NCI-H69 (cell line): Measurements from ENCODE around the gene HCRTR2.
"Not testable (repeated sequence)": the region's sequence is repeated elsewhere in the genome, so short reads cannot be mapped to it uniquely, and the experiment has no call there.

Experiments used
- DNase-seq: peaks from one replicate; lab custom pipeline; 2025; lab: John Stamatoyannopoulos, UW

HCRTR2 gene

DNA sequence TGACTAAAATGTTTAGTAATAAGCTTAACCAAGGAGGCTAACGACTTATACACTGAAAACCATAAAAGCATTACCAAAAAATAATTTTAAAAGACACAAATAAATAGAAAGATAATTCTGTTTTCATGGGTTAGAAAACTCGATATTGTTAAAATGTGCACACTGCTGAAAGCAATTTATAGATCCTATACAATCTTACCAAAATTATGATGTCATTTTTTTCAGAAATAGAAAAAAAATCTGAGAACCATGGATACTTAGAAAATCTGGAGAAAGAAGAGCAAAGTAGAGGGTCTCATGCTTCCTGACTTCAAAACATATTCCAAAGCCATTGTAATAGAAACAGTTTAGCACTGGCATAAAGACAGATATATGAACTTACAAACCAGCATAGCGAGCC is 46.6 kb downstream of the HCRTR2 start:
- DNase-seq, result no peak

DNA sequence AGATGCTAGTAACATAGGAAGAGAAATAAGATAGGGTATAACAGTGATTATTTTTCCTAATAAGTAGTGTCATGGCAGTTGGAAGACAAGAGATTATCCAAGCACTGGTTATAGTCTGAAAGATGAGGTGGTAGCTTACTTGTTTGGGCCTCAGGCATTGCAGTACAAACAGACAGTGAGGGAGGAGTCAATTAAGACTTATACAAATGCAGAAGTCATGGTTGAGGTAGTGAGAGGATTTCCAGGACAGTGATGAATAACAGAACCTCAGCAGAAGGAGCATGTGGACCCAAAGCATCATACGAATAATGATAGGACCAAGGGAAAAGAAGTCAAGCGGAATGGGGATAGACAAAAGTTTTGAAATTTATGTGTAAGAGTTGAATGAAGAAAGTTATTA is 53.5 kb downstream of the HCRTR2 start:
- peak; percentile 28 for DNase-seq

DNA sequence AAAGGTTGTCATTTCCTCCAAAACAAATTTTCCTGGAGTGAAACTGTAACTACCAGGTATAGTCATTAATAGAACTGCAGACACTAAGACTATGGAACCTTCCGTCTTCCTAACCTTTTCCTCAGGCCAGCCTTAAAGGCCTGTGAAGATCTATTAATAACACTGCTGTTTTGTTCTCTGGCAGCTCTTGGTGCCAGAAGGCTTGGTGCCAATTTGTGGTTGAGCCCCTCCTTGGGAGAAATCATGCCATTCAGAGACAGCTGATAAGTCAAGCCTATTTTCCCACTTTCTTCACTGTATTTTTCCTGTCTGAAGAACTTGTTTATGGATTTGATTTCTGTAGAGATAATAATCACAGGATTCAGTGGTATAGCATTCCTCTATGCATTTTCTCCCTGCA is 64.8 kb downstream of the HCRTR2 start:
- DNase-seq, result peak; percentile 46

DNA sequence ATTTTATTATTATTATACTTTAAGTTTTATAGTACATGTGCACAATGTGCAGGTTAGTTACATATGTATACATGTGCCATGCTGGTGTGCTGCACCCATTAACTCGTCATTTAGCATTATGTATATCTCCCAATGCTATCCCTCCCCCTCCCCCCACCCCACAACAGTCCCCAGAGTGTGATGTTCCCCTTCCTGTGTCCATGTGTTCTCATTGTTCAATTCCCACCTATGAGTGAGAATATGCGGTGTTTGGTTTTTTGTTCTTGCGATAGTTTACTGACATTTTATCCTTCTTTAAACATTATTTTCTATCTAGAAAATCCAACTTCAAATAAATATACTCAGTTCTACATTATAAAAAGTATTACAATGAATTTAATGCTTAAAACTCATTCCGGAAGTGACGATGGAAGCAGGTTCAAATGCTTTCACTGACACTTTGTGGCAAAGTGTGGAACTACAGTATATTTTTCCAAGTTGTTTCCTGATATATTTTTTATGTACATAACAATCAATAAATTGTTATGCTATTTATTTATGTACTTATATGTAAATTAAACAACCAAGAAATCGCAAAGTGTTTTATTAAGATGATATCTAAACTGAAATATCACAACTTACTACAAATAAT is 66.8 kb downstream of the HCRTR2 start:
- peak; percentile 60 for DNase-seq

DNA sequence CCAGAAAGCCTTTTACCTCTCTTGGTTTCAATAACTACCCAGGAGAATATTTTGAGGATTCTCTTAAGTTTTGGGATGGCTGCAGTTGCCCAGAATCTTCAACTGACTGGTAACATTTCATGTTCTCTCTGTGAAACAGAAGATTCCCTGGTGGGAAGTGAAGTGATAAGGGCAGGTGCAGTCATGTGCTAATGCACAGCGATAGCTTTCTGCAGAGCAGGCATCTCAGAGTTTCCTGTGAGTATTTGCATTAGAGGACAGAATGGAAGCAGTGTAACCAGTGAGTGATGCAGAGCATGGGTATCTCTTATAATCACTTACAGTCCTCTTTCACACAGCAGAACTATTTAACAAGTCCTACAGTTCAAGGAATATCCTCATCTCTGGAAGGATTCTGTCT is 76.1 kb downstream of the HCRTR2 start:
- peak; percentile 26 for DNase-seq

DNA sequence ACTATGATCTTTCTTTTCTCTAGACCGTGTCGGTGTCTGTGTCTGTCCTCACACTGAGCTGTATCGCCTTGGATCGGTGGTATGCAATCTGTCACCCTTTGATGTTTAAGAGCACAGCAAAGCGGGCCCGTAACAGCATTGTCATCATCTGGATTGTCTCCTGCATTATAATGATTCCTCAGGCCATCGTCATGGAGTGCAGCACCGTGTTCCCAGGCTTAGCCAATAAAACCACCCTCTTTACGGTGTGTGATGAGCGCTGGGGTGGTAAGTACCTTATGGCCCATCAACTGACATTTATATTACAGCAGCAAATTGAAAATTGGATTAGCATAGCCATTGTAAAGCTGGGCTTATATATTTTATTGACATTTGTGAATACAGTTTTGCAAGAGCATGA is 80.8 kb downstream of the HCRTR2 start:
- peak; percentile 87 for DNase-seq

DNA sequence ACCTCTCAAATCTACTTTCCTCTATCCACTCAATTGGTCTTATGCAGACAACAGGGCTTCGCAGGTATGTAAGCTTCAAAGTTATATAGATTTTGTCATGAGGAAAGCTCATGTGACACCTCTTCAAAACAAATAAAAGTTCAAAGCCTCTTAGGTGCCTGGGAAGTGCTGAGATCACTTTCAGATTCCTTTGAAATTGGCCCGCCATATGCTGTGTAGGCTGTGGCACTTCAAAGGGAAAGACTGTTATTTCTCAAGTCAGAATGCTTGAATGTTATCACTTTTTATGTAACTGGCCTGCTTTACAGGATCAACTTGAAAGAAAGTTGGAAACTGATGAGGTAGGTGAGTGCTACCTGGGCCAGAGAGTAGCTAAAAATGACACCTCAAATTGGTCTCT is 85.9 kb downstream of the HCRTR2 start:
- DNase-seq, result no peak

DNA sequence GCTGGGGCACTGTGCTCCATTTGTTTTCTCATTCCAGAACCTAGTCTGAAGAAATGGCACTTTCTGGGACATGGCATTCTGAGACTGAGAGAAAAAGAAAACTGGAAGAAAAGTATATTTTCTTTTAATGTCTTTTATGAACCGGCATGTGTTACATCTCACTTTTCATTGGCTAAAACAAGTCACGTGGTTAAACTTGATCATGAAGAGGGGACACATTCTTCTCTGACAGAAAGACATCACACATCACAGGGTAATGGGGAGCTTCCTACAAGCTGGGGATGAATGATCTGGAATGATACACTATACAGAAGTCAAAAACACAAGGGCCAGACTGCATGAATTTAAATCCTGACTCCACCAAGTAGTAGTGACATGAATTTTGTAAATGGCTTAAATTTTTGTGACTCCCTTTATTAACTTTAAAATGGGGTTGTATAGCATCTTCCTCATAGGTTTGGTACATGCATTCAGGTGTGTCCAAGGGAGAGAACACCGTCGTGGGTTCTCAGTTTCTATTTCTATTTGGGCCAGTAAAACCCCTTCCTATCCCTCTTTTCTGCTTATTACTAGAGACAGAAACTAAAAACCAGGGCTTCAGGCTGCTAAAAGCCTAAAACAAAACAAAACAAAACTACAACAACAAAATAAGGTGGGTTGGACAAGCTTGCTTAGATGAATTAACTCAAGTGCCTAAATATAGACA is 91.2 kb downstream of the HCRTR2 start:
- no peak for DNase-seq

DNA sequence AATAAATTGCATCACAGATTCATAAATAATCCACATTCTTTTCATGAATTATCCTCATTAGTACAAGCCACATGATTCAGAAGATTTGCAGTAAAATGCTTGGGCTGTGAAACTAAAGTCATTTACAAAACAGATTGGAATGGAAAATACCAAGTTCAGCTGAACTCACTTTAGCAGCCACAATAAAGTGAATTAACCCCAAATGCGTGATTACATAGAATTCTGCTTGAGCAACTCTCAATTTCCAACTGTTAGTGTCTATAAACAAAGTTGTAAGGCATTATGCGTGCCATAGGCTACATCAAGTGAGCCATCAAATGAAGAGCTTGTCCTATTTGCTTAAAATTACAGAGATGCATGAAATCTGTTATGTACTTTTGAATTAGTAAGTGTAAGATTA is 92.6 kb downstream of the HCRTR2 start:
- no peak for DNase-seq

DNA sequence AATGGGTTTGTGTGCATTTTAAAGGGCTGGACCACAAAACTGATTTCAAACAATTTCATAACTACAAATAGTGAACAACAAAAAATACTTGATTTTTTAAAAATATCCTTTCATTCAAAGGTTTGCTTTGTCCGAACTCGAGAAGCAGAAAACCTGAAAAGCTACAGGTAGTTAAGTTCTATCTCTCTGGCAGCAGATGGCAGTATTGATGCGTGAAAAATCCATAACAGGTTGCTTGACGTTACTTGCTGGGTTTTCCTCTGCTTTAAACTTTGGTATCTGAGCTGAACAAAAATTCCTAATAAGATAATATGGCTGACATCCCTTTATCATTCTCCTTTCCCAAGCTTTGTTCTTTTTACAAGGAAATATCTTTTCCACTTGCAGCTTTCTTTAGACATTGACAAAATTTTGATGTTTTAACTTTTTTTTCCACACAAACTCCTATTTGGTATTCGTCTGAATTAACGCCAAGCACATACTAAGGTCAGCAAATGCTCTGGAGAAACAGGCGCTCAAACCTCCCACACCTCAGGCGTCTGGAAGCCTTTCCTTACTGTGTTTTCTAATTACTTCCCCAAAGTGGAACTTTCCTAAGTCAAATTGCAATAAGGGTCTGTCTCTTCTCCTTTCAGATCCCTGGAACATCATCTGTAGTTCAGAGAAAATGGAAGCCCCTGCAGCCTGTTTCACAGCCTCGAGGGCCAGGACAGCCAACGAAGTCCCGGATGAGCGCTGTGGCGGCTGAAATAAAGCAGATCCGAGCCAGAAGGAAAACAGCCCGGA is 102.6 kb downstream of the HCRTR2 start:
- DNase-seq, result peak; percentile 74

DNA sequence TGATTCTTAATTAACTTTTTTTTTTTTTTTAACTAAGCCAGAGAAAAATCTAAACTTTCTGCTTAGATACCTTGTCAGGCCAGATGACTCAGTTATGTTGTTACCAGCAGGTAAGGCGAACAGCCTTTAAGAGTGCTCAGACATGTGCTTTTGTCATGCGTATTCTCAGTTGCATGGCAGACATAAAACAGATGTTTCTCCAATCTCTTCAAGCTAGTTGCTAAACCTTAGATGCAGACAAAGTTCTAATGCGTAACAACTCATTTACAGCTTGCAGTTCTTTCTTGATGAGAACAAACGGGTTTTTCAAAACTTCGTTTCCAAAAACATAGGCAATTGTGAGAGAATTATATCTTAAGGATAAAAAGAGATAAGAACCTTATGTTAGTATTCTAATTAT is 103.3 kb downstream of the HCRTR2 start:
- no peak for DNase-seq

DNA sequence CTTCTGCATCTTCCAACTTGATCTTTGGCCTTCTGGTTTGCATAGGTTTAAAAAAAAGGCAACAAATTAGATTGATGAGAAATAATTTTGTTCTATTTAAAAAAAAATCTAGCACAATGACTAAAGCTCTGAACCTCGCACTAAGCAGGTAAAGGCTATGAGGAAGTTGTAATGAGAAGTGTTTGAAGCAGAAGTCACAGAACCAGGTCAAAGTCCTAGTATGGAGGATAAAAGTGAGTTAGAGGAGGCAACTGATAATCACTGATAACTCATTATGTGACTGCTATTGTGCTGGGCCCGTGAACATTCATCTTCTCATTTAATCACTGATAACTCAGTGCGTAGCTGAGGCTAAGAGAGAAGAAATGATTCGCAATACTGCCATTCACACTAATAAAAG is 106.9 kb downstream of the HCRTR2 start:
- DNase-seq, result no peak

DNA sequence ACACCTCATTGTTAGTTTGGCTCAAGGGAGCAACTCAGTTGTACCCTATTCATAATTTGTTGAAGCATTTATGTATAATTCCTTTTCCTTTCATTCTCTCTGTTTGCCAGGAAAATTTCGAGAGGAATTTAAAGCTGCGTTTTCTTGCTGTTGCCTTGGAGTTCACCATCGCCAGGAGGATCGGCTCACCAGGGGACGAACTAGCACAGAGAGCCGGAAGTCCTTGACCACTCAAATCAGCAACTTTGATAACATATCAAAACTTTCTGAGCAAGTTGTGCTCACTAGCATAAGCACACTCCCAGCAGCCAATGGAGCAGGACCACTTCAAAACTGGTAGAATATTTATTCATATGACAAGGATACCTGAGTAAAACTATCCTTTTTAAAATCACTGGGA is 107.8 kb downstream of the HCRTR2 start:
- DNase-seq, result no peak

DNA sequence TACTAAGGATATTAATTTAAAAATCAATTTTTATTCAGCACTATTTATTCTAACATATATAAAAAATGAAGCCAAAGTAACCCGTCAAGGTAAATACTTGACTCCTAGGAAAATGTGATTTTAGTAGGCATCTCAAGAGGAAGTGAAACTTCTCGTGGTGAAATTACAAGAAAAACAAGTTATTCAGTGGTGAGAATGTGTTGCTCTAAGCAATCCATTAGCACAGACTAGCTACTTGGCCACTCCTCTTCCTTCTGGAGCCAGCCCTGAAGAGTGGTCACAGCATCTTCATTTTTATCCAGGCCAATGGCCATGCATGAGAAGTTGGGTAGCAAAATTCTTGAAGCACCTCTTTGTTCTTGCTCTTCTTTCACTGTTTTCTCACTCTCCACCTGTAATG is 112.5 kb downstream of the HCRTR2 start:
- no peak for DNase-seq

DNA sequence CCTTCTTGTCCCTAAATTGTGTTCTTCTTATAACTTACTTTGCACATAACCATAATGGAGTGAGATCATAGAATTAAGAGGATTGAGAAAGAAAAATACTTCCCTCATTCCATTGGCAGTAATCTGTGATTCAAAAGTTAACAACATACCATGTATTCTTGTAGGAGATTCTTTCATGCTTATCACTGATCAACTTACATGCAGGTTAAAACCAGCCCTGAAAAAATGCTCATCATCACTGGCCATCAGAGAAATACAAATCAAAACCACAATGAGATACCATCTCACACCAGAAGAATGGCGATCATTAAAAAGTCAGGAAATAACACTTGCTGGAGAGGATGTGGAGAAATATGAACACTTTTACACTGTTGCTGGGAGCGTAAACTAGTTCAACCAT is 116.4 kb downstream of the HCRTR2 start:
- DNase-seq, result no peak

DNA sequence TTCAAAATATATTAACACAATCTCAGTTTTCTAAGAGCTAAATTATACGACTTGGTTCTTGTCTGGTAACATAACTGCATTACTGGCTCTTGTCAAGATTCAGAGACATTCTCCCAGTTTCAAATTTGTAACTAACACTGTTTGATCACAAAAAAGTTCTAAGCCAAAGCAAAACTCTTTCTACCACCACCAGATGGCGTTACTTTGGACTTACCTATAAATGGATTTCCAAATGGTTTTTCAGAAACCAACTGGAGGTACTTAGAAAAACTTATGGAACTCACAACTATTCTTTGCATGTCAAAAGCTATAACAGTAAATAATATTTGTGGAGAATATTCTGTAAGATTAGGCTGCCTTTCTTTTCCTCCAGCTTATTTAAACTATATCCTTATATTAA is 118.8 kb downstream of the HCRTR2 start:
- peak; percentile 59 for DNase-seq

DNA sequence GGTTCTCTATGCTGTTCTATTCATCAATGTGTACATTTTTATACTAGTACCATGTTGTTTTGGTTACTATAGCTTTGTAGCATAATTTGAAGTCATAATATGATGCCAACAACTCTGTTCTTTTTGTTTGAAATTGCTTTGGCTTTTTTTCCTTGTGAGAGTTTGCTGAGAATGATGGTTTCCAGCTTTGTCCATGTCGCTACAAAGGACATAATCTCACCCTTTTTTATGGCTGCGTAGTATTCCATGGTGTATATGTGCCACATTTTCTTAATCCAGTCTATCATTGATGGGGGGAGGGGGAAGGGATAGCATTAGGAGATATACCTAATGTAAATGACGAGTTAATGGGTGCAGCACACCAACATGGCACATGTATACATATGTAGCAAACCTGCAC is 122.9 kb downstream of the HCRTR2 start:
- DNase-seq, result not testable (repeated sequence)

DNA sequence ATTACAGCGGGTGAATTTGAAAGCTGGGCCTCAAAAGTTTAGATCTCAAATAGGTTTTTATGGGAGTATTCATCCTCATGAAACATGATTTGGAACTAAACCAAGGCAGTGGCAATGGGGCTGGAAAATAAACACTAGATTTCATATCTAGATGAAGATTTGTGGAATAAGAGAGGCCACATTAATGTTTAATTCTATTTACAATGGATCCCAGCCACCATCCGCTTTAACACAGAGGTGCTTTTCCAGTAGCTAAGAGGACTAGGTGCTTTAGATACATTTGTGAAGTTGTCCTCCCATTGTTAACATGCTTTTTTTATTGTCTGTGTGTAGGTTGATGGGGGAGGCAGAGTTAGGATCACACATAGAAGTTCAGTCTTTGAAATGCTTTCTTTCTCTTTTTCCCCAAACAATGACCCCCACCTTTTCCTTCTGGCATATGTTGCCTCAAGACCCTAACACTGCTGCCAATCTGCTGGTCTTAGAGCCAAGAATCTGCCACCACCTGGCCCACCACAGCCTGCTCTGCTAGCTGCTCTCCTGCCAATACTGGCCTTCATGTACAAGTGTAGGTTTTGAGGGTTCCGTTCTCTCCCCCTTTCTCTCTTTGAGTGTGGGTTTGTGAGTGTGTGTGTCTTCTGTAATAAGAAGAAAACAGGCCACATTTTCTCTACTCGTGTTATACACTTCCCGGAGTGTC is 125.1 kb downstream of the HCRTR2 start:
- no peak for DNase-seq

DNA sequence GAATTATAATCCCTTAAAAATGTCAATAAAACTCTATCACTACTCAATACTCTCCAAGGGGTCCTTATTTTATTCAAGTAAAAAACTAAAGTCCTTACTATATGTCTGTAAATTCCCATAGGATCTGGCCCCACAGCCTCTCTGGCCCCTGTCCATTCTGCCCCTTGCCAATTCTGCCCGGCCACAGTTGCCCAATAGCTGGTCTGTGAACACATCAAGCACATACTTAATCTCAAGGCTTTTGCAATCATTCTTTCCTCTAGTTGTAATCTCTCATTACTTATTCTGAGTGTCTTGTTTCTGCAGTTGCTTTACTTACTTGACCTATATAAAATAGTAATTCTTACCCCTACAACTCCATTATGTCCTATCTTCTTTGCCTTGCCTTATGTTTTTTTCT is 130.4 kb downstream of the HCRTR2 start:
- DNase-seq, result no peak

DNA sequence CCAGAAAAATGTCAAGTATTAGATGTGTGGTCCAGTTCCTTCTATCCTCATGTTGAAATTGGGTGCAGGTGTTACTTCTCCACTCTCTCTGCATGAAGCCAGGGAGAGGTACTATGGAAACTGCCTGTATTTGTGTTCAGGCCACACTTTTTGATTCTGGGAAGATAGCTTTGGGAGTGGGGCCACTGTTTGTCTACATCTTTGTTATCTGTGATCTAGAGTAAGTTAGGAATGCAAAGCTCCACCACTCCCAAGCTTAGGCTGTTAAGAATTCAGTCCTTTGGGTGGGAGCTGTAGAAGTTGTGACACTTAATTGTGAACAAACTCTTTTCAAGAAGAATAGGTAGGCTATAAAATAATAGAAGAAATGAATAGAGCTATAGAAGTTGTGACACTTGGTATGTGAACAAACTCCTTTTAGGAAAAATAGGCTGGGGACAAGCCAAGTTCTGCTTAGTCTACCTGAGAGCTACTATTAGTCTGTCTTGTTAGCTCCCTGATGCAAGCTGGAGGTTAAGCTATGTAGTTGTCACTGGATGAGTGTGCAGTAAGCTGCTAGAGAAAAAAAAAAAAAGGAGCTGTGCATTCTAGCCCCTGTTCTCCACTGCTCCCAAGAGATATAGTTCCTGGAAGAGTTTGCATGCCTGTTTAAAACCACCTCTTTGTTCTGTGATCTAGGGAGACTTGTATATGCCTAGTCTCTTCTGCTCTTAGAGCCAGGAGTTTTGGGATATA is 145.8 kb downstream of the HCRTR2 start:
- no peak for DNase-seq

DNA sequence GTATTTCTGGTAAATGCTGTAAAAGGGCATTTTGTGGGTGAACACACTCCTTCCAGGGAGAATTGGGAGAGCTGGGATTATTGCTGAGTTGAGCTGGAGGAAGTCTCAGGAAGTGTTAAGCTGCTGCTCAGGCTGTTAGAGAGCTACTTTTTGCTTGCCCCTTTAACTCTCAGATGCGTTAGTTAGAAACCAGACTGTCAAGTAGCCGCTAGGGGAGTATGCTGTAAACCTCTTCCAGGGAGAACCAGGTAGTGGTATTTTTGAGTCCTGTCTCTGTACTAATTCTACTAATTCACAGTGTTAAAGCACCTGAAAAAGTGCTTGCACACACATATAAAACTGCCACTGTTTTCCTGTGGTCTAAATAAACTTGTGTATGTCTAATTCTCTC is 146.4 kb downstream of the HCRTR2 start:
- no peak for DNase-seq

DNA sequence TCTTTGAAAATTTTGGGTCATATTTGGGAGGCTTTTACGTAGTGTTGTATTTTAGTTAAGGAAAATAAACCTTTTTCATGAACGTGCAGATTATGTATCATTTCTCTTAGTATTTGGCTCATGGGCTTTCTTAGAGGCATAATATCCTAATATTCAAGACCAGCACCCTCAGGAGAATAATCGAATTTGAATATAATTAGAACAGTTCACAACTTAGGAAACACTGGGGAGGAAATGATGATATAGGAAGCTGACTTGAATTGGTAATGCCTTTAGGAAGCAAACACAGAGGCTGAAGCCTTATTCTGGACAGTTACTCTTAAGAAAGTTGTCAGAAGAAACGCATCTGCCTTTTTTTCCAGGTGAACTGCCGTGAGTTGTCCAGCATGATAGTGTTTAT is 152.9 kb downstream of the HCRTR2 start, which contains the start of gene GFRAL:
GFRAL (plus strand) TSS at position 301 of the 400 bp plus-strand sequence; CDS start at position 387, 86 bp downstream.
- DNase-seq, result no peak
